NCI-H2029 treated with DMSO at 0.1 percent for 48 hours (cell line): ENCODE measurements around the gene CORO7.

Experiments used
- DNase-seq: peaks from one replicate; lab custom pipeline; 2025; lab: John Stamatoyannopoulos, UW

Gene CORO7

GRCh38 chr16:4384509-4384942 is 31.9 kb downstream of the CORO7 start:
- no peak for DNase-seq

GRCh38 chr16:4383591-4384444 is 32.6 kb downstream of the CORO7 start:
- DNase-seq = no peak

GRCh38 chr16:4382795-4383357 is 33.5 kb downstream of the CORO7 start:
- DNase-seq = no peak

DNA sequence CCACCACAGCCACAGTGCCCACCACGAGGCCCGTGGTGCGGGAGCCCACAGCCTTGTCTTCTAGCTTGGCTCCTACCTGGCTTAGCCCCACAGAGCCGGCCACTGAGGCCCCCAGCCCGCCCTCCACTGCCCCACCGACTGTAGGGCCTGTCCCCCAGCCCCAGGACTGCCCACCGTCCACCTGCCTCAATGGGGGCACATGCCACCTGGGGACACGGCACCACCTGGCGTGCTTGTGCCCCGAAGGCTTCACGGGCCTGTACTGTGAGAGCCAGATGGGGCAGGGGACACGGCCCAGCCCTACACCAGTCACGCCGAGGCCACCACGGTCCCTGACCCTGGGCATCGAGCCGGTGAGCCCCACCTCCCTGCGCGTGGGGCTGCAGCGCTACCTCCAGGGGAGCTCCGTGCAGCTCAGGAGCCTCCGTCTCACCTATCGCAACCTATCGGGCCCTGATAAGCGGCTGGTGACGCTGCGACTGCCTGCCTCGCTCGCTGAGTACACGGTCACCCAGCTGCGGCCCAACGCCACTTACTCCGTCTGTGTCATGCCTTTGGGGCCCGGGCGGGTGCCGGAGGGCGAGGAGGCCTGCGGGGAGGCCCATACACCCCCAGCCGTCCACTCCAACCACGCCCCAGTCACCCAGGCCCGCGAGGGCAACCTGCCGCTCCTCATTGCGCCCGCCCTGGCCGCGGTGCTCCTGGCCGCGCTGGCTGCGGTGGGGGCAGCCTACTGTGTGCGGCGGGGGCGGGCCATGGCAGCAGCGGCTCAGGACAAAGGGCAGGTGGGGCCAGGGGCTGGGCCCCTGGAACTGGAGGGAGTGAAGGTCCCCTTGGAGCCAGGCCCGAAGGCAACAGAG is 34.2 kb downstream of the CORO7 start:
- no peak for DNase-seq

DNA sequence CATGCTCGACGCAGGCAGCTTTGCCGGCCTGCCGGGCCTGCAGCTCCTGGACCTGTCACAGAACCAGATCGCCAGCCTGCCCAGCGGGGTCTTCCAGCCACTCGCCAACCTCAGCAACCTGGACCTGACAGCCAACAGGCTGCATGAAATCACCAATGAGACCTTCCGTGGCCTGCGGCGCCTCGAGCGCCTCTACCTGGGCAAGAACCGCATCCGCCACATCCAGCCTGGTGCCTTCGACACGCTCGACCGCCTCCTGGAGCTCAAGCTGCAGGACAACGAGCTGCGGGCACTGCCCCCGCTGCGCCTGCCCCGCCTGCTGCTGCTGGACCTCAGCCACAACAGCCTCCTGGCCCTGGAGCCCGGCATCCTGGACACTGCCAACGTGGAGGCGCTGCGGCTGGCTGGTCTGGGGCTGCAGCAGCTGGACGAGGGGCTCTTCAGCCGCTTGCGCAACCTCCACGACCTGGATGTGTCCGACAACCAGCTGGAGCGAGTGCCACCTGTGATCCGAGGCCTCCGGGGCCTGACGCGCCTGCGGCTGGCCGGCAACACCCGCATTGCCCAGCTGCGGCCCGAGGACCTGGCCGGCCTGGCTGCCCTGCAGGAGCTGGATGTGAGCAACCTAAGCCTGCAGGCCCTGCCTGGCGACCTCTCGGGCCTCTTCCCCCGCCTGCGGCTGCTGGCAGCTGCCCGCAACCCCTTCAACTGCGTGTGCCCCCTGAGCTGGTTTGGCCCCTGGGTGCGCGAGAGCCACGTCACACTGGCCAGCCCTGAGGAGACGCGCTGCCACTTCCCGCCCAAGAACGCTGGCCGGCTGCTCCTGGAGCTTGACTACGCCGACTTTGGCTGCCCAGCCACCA is 35.1 kb downstream of the CORO7 start:
- DNase-seq = no peak

GRCh38 chr16:4380119-4381063 is 36.0 kb downstream of the CORO7 start:
- no peak for DNase-seq

GRCh38 chr16:4378999-4379690 is 37.3 kb downstream of the CORO7 start:
- no peak for DNase-seq

DNA sequence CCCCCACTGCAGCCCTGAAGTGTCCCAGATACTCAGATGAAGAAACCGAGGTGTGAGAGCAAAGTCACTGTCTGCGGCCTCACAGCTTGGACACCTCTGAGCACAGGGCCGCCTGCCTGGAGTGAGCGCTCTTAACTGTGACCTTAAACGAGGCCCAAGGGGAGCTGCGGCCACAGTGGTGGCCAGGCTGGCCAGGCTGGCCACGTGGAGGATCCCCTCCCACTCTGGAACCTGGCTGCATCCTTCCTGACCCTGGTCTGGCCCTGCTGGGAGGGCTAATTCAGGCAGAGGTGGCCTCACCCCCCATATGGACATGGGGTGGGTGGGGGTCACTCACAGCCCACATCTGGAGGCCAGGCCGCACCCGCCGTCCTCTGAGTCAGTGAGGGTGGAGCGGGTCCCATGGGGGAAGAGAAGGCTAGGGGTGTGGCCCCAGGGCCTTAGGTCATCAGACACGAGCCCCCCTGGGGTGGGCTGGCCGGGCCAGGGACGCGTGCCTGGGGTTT is 38.2 kb downstream of the CORO7 start:
- DNase-seq = no peak

GRCh38 chr16:4377573-4378154 is 38.7 kb downstream of the CORO7 start:
- DNase-seq = no peak

- DNase-seq = no peak
These were observed 39.4 kb downstream of the CORO7 start for GRCh38 chr16:4376893-4377572.

- DNase-seq = no peak
These were observed 40.1 kb downstream of the CORO7 start for GRCh38 chr16:4376126-4376892.

DNA sequence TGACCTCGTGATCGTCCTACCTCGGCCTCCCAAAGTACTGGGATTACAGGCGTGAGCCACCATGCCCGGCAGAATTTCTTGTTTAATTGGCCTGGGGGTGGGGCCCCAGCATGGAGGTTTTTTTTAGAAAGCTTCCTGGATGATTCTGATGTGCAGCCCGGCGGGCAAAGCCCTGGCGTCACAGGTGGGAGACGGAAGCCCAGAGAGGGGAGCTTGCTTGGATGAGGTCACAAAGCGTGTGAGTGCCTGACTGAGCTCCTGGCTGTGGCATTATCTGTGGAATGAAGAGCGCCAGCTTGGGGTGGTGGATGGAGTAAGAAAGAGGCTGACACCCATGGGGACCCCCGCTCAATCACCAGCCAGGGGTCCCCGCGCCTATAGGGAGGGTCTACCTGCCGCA is 40.7 kb downstream of the CORO7 start:
- no peak for DNase-seq

DNA sequence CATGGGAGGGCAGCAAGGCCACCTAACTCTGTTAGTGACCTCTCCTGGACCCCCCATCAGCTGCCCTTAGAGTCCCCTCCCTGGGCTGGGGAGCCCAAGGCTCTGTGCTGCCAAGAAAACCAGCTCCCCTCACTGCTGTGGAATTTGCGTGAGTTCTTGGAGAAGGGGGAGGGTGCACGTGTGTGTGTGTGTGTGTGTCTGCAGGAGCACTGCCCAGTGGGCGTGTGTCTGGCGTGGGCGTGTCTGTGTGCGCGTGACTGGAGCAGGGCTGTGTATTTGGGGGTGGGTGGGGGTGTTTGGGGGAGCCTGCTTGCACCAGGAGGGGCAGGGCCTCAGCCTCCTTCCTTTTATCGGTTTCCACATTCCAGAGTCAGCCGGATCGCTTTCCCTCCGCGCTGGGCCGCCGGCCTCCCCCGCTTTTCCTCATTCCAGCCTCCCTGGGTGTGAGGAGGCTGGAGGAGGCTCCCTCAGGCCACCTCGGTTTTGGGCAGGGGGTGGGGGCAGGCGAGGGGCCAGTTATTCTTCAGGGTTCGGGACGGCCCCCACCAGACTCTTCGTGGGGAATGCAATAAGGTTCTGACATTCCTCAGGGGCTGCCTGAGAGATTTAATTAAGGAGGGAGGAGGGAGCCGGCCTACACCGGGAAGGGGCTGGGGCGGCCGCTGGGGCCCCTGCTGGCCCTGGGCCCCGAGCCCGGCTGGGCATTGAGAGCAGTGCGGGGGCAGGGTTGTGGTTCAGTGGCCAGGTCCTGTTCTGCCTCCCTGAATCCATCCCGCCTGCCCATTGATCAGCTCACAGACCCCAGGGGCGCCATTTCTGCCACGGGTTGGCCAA is 42.3 kb downstream of the CORO7 start:
- no peak for DNase-seq

DNA sequence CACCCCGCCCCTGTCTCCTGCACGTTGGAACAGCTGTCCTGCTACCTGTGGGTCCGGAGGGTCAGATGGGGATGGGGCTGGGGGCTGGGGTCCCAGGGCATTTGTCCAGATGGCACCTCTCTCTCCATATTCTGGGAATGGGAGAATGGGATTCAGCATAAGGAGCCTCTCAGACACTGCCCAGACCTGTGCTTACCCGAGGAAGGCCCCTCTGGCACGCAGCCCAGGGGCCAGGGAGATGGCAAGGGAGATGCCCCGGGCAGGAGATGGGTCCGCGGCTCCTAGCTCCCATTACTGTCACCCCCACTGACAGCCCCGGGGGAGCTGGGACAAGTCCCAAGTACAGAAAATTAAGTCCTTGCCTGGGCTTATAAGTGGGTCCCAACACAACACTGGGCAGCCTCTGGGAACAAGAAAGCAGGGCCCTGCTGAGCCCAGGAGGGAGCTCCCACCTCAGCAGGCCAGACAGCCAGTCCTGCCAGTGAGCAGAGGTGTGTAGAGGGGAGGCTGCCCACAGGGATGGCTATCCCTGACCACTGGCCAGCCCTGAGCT is 43.0 kb downstream of the CORO7 start:
- DNase-seq = no peak

GRCh38 chr16:4372578-4373355 is 43.6 kb downstream of the CORO7 start:
- DNase-seq = peak; percentile 62

DNA sequence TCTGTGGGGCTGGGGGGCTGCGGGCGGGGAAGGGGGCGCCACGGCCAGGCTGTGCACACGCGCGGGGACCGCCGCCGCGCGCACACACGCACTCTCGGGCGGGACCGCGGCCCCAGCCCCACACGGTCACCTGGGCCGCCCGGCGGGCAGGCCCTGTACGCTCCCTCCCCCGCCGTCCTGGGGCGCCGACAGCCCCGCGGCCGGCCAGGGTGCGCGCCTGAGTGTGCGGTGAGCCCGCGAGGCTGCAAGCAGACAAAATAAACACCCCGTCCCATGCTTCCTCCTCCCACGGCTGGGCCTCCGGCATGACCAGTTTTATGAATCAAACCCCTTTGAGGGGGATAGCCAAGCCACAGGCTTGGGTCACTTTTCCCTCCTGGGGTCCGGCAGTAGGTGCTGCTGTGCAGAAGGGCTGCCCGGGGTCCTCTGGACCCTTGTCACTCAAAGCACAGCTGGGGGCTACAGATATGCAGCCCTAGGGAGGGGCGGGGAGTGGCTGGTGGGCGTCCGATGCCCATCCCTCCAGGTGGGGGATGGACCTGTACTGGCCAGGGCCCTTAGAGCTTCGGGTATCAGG is 44.3 kb downstream of the CORO7 start:
- no peak for DNase-seq
